Epithelial cell of esophagus (primary cell): ENCODE results near the gene SMC3.

Experiments used
- DNase-seq: peaks from one replicate; pipeline ENCODE4 v3.0.0; 2010; ENCODE audit warnings: low read depth
- H3K4me3 ChIP-seq: 2 replicates; pipeline ENCODE4 v1.5.1; 2011; ENCODE audit warnings: mild to moderate bottlenecking, low read length, control low read depth
- TF ChIP-seq, protein P1 (sequence below): IDR thresholded peaks from 2 replicates; pipeline ENCODE4 v1.5.1; 2011; ENCODE audit warnings: low read depth, mild to moderate bottlenecking, low read length, control low read depth, inconsistent platforms; ENCODE audit not compliant: insufficient read depth; ENCODE audit errors: missing control alignments

SMC3 gene

DNA sequence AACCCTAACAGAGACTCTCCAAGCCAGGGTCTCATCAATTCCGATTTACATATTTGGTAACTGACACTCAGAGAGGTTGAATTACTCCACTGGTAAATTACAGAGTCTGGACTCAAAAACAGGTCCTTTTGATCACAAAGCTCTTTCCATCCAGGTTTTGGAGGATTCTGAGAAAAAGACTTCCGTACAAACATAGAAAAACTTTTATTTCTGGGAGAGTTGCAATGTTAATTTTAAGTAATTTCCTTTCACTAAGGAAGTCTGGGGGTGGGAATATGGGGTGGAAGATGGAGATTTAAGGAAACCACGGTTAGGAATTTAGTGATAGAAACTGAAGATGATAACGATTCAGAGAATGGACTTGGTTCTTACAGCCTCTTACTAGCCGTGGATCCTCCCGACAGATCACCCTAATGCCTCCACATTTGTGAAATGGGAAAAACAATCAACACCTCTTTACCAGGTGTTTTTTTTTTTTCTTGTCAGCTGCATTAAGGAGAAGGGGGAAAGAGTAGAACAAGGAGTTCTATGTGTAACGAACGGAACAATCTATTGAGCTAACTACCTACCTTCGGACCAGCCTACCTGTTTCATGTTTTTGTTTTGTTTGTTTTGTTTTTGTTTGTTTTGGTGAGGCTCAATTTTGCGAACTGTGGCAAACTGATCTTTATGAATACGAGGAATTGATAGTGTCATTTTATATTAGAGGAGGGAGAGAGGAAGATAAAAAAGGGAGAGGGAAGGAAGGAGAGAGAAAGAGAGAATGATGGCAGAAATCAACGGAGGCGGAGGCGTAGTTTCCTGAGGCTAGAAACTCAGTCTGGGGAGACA is 74.9 kb downstream of the SMC3 start:
- no peak overlapping the region for H3K4me3 ChIP-seq
- DNase-seq, result no peak
- TF ChIP-seq, protein P1, sequence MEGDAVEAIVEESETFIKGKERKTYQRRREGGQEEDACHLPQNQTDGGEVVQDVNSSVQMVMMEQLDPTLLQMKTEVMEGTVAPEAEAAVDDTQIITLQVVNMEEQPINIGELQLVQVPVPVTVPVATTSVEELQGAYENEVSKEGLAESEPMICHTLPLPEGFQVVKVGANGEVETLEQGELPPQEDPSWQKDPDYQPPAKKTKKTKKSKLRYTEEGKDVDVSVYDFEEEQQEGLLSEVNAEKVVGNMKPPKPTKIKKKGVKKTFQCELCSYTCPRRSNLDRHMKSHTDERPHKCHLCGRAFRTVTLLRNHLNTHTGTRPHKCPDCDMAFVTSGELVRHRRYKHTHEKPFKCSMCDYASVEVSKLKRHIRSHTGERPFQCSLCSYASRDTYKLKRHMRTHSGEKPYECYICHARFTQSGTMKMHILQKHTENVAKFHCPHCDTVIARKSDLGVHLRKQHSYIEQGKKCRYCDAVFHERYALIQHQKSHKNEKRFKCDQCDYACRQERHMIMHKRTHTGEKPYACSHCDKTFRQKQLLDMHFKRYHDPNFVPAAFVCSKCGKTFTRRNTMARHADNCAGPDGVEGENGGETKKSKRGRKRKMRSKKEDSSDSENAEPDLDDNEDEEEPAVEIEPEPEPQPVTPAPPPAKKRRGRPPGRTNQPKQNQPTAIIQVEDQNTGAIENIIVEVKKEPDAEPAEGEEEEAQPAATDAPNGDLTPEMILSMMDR, result no peak

DNA sequence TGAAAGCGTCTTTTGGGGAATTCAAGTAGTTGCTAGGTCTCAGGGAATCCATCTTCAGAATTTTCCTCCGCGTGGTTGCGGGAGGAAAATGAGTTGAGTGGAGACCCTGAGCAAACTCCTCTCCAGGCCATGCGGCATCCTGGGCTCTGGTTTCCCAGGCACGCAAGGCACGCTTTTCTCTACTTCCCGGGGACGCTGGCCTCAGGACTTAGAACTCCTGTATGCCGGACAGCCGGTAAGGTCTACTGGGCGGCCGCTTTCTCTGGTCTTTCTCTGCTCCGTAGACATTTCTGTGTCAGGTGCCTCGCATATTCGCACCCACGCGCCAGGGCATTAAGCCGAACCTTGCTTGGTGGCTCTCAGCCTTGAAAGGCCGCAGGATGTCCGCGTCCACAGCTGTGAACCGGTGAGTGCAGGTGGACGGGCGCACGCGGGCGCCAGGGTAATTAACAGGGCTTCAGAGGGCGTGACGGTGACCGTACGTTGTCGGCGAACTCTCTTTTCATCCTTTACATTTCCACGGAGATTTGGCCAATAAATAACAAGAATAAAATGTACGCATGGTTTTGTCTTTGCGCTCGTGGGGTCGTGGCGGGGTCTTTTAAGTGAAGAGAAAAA is 75.6 kb downstream of the SMC3 start:
- DNase-seq, result no peak
- TF ChIP-seq, protein P1, result no peak
- H3K4me3 ChIP-seq, result peak overlapping the region; percentile 21

DNA sequence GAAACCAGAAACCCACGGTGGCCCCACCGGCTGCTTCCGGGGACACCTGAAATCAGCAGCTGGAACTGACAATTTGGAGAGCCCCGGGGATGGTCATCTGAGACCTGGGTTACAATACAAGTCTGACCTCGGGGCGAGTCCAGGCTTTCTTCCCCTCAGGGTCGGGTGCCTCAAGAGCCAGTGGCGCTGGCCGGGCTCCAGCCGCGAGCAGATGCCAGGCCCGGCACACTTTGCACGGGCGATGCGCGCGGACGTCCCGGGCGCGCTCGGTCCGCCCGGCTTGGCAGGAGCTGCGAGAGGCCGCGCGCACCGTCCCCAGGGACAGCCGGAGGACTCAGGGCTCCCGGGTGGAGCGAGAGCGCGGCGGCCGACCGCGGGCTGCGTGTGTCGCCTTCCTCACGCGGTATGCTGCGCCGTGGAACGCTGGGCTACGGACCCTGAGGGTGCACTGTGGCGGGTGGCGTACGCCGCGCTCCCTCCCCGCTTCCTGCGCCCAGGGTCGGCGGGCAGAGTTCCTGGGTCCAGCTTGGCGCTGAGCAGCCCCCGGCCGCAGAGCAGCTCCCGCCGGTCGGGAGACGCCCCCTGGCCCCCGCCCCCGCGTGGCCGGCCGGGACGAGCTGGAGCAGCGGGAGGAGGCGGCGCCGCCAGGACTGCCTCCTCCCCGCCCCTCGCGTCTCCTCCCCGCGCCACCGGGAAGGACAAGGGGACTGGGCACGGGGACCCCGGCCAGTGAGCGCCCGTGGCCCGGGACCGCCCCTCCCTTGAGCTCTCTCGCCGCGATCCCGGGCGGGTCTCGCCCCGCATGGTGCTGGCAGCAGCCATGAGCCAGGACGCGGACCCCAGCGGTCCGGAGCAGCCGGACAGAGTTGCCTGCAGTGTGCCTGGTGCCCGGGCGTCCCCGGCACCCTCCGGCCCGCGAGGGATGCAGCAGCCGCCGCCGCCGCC is 76.4 kb downstream of the SMC3 start, which contains the start of gene RBM20:
TSS of gene RBM20 (plus strand) at position 684 of the 945 bp plus-strand sequence. CDS start at position 803, 119 bp downstream.
- peak; percentile 33 for DNase-seq
- H3K4me3 ChIP-seq, result peak within 1 kb of the TSS; percentile 34
- TF ChIP-seq, protein P1, result no peak

DNA sequence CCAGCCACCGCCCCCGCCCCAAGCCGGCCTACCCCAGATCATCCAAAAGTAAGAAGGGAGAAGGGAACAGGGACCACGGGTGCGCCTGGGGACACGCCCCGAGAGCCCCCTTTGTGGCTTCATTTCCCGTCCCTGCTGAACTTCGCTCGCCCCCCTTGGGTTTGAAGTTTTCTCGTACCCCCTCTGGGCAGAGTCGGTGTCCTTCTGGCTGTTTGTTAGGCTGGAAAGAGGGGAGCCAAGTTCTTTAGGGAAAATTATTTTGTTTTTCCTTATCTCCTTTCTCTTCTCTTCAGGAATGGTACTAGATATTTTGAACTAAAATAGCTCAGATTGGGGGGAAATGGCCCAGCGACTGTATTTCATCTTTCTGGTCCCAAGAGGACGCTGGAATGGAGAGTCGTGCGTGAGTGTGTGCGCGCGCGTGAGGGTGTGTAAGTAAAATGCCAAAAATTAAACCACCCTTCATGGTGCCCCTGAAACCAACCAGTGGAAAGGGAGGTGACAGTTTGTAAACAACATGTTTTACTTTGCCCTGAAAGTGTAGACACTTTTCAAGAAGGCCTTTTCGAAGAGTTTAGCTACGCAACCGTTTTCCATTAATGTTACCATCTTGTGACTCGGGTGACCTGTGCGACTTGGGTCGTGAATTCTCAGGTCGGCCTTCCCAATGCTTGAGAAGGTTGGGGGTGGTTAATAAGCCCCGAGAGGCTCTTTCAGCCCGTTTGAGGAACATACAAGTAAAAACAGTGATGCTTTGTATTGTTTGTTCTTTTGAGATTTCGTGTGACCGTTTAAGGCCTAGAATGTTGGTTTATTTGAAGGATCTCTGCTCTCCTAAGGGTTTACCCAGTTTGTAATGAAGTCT is 77.3 kb downstream of the SMC3 start:
- TF ChIP-seq, protein P1, result no peak
- no peak for DNase-seq
- H3K4me3 ChIP-seq, result no peak overlapping the region

- no peak for DNase-seq
- TF ChIP-seq, protein P1, result no peak
- no peak overlapping the region for H3K4me3 ChIP-seq
Measured at GRCh38 chr10:110646417-110647135, 79.1 kb downstream of the SMC3 start.
